H1 (cell line): Measurements from ENCODE around the gene TEX264. TPM values are rescaled to one million over a fixed set of nuclear protein-coding genes. Genes with fewer than 3 reads are reported as not detected.

Experiments used
- ATF3 ChIP-seq: IDR thresholded peaks from 2 replicates; pipeline ENCODE4 v1.6.1; 2011; ENCODE audit warnings: low read depth, mild to moderate bottlenecking, low read length; ENCODE audit not compliant: insufficient read depth
- BRCA1 ChIP-seq: IDR thresholded peaks from 2 replicates; pipeline ENCODE4 v1.6.1; 2012; ENCODE audit warnings: low read depth, low read length, improper control_type of control experiment
- CBX5 ChIP-seq: fragments of 300-800, 300-1000 bp; sonication (generic); IDR thresholded peaks from 2 replicates; pipeline ENCODE4 v1.7.1; 2016; ENCODE audit warnings: antibody characterized with exemption, low read length, low read depth
- CTCF ChIP-seq, 3 experiments: IDR thresholded peaks; 1 replicate in 2 of 3; 2 replicates in 1 of 3; pipeline versions ENCODE4 v1.5.1 to v1.6.1; 2011; ENCODE audit warnings: low read length in 3 of 3, mild to moderate bottlenecking in 3 of 3, inconsistent platforms in 2 of 3, low read depth in 1 of 3, moderate library complexity in 1 of 3; ENCODE audit not compliant: insufficient read depth in 1 of 3; ENCODE audit errors: control extremely low read depth in 1 of 3
- EGR1 ChIP-seq: IDR thresholded peaks from 2 replicates; pipeline ENCODE4 v1.6.1; 2011; ENCODE audit warnings: low read depth, low read length, borderline replicate concordance
- GABPA ChIP-seq: IDR thresholded peaks from 2 replicates; pipeline ENCODE4 v1.6.1; 2011; ENCODE audit warnings: mild to moderate bottlenecking, low read length, moderate library complexity, borderline replicate concordance; ENCODE audit not compliant: insufficient read depth
- JUND ChIP-seq: IDR thresholded peaks from 2 replicates; pipeline ENCODE4 v1.6.1; 2011; ENCODE audit warnings: mild to moderate bottlenecking, improper control_type of control experiment, low read length
- KDM4A ChIP-seq: IDR thresholded peaks from one replicate; pipeline ENCODE4 v1.7.1; 2012; ENCODE audit warnings: low read depth, mild to moderate bottlenecking, moderate library complexity, low read length, inconsistent platforms; ENCODE audit not compliant: severe bottlenecking
- NANOG ChIP-seq: IDR thresholded peaks from 2 replicates; pipeline ENCODE4 v1.6.1; 2011; ENCODE audit warnings: low read length, low read depth, mild to moderate bottlenecking, inconsistent platforms; ENCODE audit not compliant: insufficient read depth, poor library complexity, severe bottlenecking
- POU5F1 ChIP-seq: IDR thresholded peaks from 2 replicates; pipeline ENCODE4 v1.6.1; 2011; ENCODE audit warnings: low read depth, mild to moderate bottlenecking, low read length, moderate library complexity
- SIRT6 ChIP-seq: IDR thresholded peaks from one replicate; pipeline ENCODE4 v1.7.1; 2012; ENCODE audit warnings: low read length, inconsistent platforms
- SP2 ChIP-seq: IDR thresholded peaks from 2 replicates; pipeline ENCODE4 v1.6.1; 2012; ENCODE audit warnings: mild to moderate bottlenecking, low read length, inconsistent platforms
- polyA plus RNA-seq, 7 experiments: library from polyadenylated mRNA; depleted of rRNA in 3 of 7; stranded (reverse) in 5 of 7; unstranded in 2 of 7; fragments of >200 nt in 5 of 7; fragments of 200-250 nt in 2 of 7; gene quantifications; 1 replicate in 5 of 7; 2 replicates in 1 of 7; 4 replicates in 1 of 7; pipeline versions ENCODE4 v1.2.1 to v1.2.3, GENCODE V29; 2011 to 2013; ENCODE audit warnings: missing spikeins in 2 of 7, mixed read lengths in 2 of 7
- total RNA-seq: library from RNA; stranded (reverse); fragmentation: NEBNext Ultra II Directional; extraction: Animal tissue kit (Norgen Biotek cat#: 25700); gene quantifications from 2 replicates; pipeline ENCODE4 v1.2.1, GENCODE V29; 2021

The TEX264 gene
- total and polyA plus RNA-seq, 2 of the 8 experiments (the other 6 are each of a cell fraction or from before 2014, with no cell fraction given) = 11.2 to 35.6 TPM

- no peak for TF ChIP-seq CTCF (IDR thresholded peaks at IDR 0.05; ENCODE audit: control extremely low read depth in 1 of 3, insufficient read depth in 1 of 3, low read depth in 1 of 3, low read length in 3 of 3)
- no peak for TF ChIP-seq KDM4A
- TF ChIP-seq GABPA = no peak
- no peak for TF ChIP-seq POU5F1
- no peak for TF ChIP-seq BRCA1
- no peak for TF ChIP-seq SIRT6
- no peak for TF ChIP-seq ATF3
- no peak for TF ChIP-seq EGR1
- TF ChIP-seq JUND = no peak
- TF ChIP-seq CBX5 = no peak
- TF ChIP-seq NANOG = no peak
- TF ChIP-seq SP2 = no peak
Measured at GRCh38 chr3:51673181-51673801, 2.2 kb downstream of the TEX264 start (continued).
